GM12864 (cell line): ENCODE measurements around the gene MAP4K2.

Source experiments
- DNase-seq: peaks from one replicate; pipeline ENCODE4 v3.0.0-alpha.2; 2011; ENCODE audit warnings: low read depth
- H3K4me3 ChIP-seq: 2 replicates; pipeline ENCODE4 v1.5.1; 2011; ENCODE audit warnings: mild to moderate bottlenecking, low read depth, low read length, control low read depth
- TF ChIP-seq, protein P1 (sequence below): IDR thresholded peaks from 2 replicates; pipeline ENCODE4 v1.5.1; 2011; ENCODE audit warnings: low read depth, mild to moderate bottlenecking, moderate library complexity, low read length, control low read depth, inconsistent platforms; ENCODE audit errors: missing control alignments

The MAP4K2 gene

DNA sequence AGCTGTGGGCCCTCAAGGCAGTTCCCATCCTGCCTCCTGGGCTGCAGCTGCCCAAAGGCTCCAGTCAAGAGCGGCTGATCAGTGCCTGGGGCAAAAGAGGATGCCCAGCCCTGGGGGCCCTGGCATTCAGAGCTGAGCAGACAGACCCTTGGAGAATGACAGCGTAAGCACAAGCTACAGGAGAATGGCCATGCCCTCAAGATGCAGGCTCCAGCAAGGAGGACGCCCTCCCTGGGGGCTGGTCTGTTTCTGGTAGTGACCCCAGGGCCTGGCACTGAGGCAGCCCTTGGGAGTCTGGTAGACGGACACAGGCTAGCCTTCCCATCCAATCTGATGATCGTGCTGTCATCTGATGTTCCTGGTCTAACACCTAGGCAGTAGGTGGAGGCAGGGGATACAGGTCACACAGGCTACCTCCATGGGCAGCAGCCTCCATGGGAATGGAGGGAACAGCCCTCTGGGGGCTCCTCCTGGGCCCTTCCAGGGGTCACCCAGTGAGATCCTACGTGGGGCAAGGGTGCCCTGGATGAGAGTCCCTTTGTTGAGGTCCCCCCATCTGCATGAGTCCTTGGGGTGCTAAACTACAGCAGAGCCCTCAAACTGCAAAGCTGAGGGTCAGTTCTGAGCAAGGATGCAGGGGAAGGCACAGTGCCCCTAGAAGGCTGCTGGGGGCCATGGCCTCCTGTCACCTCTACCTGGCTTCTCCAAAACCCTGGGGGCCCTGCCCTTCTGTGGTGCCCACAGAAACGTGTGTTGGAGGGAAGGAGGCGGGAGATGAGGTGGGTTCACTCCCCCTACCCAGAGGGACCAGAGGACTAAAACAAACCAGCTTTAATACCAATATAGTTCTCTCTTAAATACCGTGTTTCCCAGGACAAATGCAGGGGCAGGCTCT, 14.4 kb downstream of the MAP4K2 start:
- H3K4me3 ChIP-seq = no peak overlapping the region
- no peak for DNase-seq
- TF ChIP-seq, protein P1, sequence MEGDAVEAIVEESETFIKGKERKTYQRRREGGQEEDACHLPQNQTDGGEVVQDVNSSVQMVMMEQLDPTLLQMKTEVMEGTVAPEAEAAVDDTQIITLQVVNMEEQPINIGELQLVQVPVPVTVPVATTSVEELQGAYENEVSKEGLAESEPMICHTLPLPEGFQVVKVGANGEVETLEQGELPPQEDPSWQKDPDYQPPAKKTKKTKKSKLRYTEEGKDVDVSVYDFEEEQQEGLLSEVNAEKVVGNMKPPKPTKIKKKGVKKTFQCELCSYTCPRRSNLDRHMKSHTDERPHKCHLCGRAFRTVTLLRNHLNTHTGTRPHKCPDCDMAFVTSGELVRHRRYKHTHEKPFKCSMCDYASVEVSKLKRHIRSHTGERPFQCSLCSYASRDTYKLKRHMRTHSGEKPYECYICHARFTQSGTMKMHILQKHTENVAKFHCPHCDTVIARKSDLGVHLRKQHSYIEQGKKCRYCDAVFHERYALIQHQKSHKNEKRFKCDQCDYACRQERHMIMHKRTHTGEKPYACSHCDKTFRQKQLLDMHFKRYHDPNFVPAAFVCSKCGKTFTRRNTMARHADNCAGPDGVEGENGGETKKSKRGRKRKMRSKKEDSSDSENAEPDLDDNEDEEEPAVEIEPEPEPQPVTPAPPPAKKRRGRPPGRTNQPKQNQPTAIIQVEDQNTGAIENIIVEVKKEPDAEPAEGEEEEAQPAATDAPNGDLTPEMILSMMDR = no peak

DNA sequence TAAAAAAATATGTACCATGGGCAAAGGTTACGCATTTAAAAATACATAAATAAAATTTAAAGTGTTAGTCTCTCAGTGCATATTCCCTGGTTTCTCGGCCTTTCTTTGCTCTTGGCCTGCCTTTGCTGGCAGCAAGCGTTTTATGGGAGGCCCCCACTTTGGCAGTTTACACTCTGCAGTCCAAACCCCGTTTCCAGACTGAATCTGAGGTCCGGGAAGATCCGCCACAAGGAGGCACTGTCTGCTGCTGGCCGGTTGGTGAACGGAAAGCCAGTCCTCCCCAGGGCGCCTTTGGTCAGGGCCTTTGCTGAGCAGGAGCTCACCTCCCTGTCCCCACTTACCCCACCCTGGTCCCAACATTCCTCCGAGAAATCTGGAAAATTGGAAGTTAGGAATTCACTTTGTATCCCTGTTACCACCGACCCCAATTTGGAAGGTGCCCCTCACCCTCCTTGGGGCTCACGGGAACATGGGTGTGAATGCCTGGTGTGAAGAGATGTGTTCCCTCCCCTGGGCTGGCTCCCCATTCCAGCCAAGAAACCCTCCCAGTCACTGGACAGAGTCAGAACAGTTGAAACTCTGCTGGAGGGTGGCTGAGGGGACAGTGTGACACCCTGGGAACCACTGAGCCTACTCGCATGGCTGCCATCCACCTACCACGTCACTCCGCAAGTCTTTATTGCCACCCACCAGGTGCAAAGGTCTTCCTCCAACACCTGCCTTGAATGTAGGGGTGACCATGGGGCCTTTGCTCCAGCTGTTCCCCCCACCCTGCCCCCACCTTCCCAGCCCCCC, 15.3 kb downstream of the MAP4K2 start:
- DNase-seq = no peak
- H3K4me3 ChIP-seq = no peak overlapping the region
- TF ChIP-seq, protein P1 = peak; percentile 73

DNA sequence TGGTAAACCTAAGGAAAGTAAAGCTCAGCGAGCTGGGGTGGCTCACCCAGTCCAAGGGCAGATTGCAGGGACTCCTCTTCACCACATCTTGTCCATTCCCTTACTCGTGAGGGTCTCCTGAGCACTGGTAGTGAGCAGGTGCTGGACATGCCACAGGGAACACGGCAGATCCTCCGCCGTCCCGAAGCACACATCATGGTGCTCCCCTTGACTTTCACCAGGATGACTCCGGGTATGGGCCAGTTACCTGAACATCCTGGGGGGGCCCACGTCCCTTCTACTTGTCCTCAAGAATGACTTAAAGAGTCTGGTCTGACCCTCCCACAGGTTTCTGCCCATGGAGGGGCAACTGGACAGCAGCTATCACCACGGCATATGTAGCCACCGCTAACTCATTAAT, 16.7 kb downstream of the MAP4K2 start:
- TF ChIP-seq, protein P1 = no peak
- H3K4me3 ChIP-seq = no peak overlapping the region
- DNase-seq = no peak

DNA sequence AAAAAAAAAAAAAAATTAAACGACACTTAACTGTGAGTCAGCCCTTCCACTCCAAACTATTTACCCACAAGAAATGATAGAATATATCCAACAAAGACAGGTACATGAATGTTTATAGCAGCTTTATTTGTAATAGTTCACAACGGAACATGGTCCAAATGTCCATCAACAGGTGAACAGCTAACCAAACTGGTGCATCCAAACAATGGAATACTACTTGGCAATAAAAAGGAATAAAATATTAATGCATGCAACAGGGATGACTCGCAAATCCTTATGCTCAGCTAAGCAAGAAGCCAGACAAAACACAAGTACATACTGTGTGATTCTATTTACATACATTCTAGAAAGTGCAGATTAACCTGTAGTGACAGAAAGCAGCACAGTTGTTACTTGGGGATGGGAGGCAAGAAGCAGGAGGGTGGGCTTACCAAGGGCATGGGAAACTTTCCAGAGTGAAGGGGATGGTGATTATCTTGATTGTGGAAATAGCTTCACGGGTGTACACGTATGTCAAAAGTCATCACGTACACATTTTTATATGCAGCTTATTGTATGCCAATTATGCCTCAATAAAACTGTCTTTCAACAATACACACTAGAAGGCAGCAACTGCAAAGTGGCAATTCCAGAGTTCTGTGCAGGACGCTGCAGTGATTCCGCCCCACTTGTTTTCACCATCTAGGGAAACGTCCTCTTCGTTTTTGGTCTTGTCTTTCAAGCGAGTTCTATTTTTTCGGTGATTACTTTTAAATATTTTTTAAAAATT, 18.0 kb downstream of the MAP4K2 start:
- DNase-seq = no peak
- no peak overlapping the region for H3K4me3 ChIP-seq
- TF ChIP-seq, protein P1 = no peak

DNA sequence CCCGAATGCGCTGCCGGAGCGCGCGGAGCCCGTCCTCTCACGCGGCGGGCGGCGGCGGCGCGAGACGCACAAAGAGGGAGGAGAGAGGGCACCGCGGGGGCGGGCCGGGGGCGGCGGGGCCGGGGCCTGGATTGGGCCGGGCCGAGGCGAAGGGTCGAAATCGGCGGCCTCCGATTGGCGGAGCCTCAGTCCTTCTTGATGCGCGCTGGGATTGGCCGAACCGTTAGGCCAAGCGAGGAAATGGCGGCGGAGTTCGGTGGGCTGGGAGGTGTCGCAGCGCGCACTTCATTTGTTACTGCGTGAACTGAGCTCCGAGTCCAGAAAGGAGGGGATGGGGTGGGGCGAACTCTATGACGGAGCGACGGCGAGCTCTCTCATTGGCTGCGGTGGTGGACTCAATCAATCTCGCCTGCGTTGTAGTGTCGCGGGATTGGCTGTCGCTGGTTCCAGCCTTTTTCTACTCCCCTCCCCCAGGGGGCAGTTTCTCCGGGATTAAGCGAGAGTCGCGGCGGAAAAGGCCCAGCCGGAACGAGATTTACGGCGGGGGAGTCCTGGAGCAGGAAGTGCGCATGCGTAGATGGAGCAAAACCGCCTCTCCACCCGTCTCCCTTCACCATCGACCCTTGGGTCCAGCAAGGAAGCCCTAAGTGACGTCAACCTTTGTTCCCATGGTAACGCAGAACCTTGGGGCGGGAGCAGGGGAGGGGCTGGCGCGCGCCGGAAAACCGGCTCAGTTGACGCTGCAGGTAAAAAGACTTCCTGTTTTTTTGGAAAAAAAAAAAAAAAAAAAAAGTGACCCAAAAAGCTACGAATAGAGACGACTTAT, 24.3 kb downstream of the MAP4K2 start, which contains the start of gene SF1:
Gene SF1 (minus strand): TSS at position 70 of the 826 bp plus-strand sequence. CDS start 150 bp downstream, outside the sequence.
- TF ChIP-seq, protein P1 = no peak
- DNase-seq = peak; percentile 100

DNA sequence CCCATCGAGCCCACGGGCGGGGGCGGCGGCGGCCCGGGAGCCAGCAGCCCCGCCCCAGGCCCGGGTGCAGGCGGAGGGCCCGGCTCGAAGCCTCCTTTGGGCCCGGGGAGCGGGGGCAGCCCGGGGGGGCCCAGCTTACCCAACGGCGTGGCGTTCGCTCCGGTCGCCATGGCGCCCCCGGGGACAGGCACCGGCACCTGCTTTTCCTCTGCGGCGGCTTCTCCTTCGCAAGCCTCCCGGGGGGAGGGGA, 24.9 kb downstream of the MAP4K2 start:
- peak overlapping the region; percentile 76 for H3K4me3 ChIP-seq
- TF ChIP-seq, protein P1 = no peak
- no peak for DNase-seq

More for the DNA sequence above, 24.3 kb downstream of the MAP4K2 start, which contains the start of gene SF1:
- H3K4me3 ChIP-seq = peak within 1 kb of the TSS; percentile 76
